Neural progenitor cell (in vitro differentiated cells): ENCODE data around the gene ANKS1B. TPM values are rescaled to one million over a fixed set of nuclear protein-coding genes. Genes with fewer than 3 reads are reported as not detected.

Experiments used
- DNase-seq: peaks from one replicate; pipeline ENCODE4 v3.0.0-alpha.2; 2016; ENCODE audit warnings: low spot score
- H2AFZ ChIP-seq: fragments of 200-600 bp; sonication (generic); replicated peaks from 2 replicates; pipeline ENCODE4 v1.6.1; 2016; ENCODE audit warnings: antibody characterized with exemption
- H3F3A ChIP-seq: fragments of 200-600 bp; sonication (generic); 2 replicates; pipeline ENCODE4 v1.6.1; 2016; ENCODE audit warnings: antibody characterized with exemption, low read depth
- H3K27ac ChIP-seq: fragments of 200-600 bp; sonication (generic); 2 replicates; pipeline ENCODE4 v1.5.1; 2016; ENCODE audit warnings: mild to moderate bottlenecking
- H3K27me3 ChIP-seq: fragments of 200-600 bp; sonication (generic); 2 replicates; pipeline ENCODE4 v1.6.1; 2016; ENCODE audit warnings: mild to moderate bottlenecking, moderate library complexity
- H3K36me3 ChIP-seq: fragments of 200-600 bp; sonication (generic); 2 replicates; pipeline ENCODE4 v1.5.1; 2016
- H3K4me1 ChIP-seq: fragments of 200-600 bp; sonication (generic); 2 replicates; pipeline ENCODE4 v1.6.1; 2016; ENCODE audit warnings: mixed run types
- H3K4me2 ChIP-seq: fragments of 200-600 bp; sonication (generic); 2 replicates; pipeline ENCODE4 v1.6.1; 2016
- H3K4me3 ChIP-seq: fragments of 200-600 bp; sonication (generic); 2 replicates; pipeline ENCODE4 v1.5.1; 2016
- H3K79me2 ChIP-seq: fragments of 200-600 bp; sonication (generic); 2 replicates; pipeline ENCODE4 v1.6.1; 2016; ENCODE audit warnings: low read depth
- H3K9ac ChIP-seq: fragments of 200-600 bp; sonication (generic); 2 replicates; pipeline ENCODE4 v1.6.1; 2016
- H3K9me3 ChIP-seq: fragments of 200-600 bp; sonication (generic); 2 replicates; pipeline ENCODE4 v1.5.1; 2016; ENCODE audit warnings: low read depth
- H4K20me1 ChIP-seq: fragments of 200-600 bp; sonication (generic); 2 replicates; pipeline ENCODE4 v1.6.1; 2016; ENCODE audit warnings: low read depth
- H3K27ac Mint-ChIP-seq: 3 replicates; pipeline ENCODE4 v1.8.0; 2021; ENCODE audit warnings: mixed read lengths
- H3K27me3 Mint-ChIP-seq: 2 replicates; pipeline ENCODE4 v1.8.0; 2022; ENCODE audit warnings: low read depth, mild to moderate bottlenecking, inconsistent platforms, moderate library complexity, mixed read lengths; ENCODE audit not compliant: insufficient read depth
- H3K36me3 Mint-ChIP-seq: 3 replicates; pipeline ENCODE4 v1.8.0; 2021; ENCODE audit warnings: mixed read lengths
- H3K4me1 Mint-ChIP-seq: 3 replicates; pipeline ENCODE4 v1.8.0; 2021; ENCODE audit warnings: mixed read lengths
- H3K4me3 Mint-ChIP-seq: 3 replicates; pipeline ENCODE4 v1.8.0; 2021; ENCODE audit warnings: mild to moderate bottlenecking, moderate library complexity, mixed read lengths
- H3K9me3 Mint-ChIP-seq: 3 replicates; pipeline ENCODE4 v1.8.0; 2020; ENCODE audit warnings: mixed read lengths
- EZH2 ChIP-seq: fragments of 200-600 bp; sonication (generic); IDR thresholded peaks from 2 replicates; pipeline ENCODE4 v1.6.1; 2017; ENCODE audit warnings: antibody characterized with exemption, mild to moderate bottlenecking, moderate library complexity
- EZH2phosphoT487 ChIP-seq: fragments of 200-600 bp; sonication (generic); IDR thresholded peaks from 2 replicates; pipeline ENCODE4 v1.6.1; 2017; ENCODE audit warnings: antibody characterized with exemption
- total RNA-seq: library from RNA; depleted of rRNA; stranded (reverse); fragments of >200 nt; gene quantifications from 2 replicates; pipeline ENCODE4 v1.2.3, GENCODE V29; 2015; ENCODE audit warnings: low replicate concordance
- TF ChIP-seq, protein P1 (sequence below): fragments of 200-600 bp; sonication (generic); IDR thresholded peaks from 2 replicates; pipeline ENCODE4 v1.5.1; 2017; ENCODE audit warnings: antibody characterized with exemption, mild to moderate bottlenecking

ANKS1B gene
- total RNA-seq, 1 donor from 2014 or later, result 7.9 TPM

GRCh38 chr12:98738539-98738938 lies 1246.2 kb downstream of the ANKS1B start:
- no peak overlapping the region for H3K4me3 ChIP-seq
- no peak overlapping the region for H3K9ac ChIP-seq
- H2AFZ ChIP-seq, result no peak overlapping the region
- no peaks in the 10 kb centered on the region for H3K36me3 ChIP-seq
- H3K9me3 Mint-ChIP-seq, result no peaks in the 10 kb centered on the region
- peaks cover 27% of the 10 kb centered on the region for H3K4me1 ChIP-seq
- H4K20me1 ChIP-seq, result peaks cover 2% of the 10 kb centered on the region
- peaks cover 6% of the 10 kb centered on the region for H3K36me3 Mint-ChIP-seq
- no peaks in the 10 kb centered on the region for H3K9me3 ChIP-seq
- TF ChIP-seq EZH2phosphoT487, result no peak
- H3K79me2 ChIP-seq, result no peaks in the 10 kb centered on the region
- peaks cover 26% of the 10 kb centered on the region for H3F3A ChIP-seq
- no peaks in the 10 kb centered on the region for H3K27me3 ChIP-seq
- H3K27me3 Mint-ChIP-seq, result peaks cover 7% of the 10 kb centered on the region
- no peak overlapping the region for H3K4me3 Mint-ChIP-seq
- no peak for DNase-seq
- no peak overlapping the region for H3K4me2 ChIP-seq
- no peak overlapping the region for H3K27ac ChIP-seq
- H3K4me1 Mint-ChIP-seq, result peaks cover 24% of the 10 kb centered on the region
- H3K27ac Mint-ChIP-seq, result no peak overlapping the region

GRCh38 chr12:98738002-98738401 lies 1246.7 kb downstream of the ANKS1B start:
- TF ChIP-seq, protein P1, sequence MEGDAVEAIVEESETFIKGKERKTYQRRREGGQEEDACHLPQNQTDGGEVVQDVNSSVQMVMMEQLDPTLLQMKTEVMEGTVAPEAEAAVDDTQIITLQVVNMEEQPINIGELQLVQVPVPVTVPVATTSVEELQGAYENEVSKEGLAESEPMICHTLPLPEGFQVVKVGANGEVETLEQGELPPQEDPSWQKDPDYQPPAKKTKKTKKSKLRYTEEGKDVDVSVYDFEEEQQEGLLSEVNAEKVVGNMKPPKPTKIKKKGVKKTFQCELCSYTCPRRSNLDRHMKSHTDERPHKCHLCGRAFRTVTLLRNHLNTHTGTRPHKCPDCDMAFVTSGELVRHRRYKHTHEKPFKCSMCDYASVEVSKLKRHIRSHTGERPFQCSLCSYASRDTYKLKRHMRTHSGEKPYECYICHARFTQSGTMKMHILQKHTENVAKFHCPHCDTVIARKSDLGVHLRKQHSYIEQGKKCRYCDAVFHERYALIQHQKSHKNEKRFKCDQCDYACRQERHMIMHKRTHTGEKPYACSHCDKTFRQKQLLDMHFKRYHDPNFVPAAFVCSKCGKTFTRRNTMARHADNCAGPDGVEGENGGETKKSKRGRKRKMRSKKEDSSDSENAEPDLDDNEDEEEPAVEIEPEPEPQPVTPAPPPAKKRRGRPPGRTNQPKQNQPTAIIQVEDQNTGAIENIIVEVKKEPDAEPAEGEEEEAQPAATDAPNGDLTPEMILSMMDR, result no peak
- TF ChIP-seq EZH2phosphoT487 (no peak), EZH2 (no peak)
- H3K27ac ChIP-seq, result no peak overlapping the region

DNA sequence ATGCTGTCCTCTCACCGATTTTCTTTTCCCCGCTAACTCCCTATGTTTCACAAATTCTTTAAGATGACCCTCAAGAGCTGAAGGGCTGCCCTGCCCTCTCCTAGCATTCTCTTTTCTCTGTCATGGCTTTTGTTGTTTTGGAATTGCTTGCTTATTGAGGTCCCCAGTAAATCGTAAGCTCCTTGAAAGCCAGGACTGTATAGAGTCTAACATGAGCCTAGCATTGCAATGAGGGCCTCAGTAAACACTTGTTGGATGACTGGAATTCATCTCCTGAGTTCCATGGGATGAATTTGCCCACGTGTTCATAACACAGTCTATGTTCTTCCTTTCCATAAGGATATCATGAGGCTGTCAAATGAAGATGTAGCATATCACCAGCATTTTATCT lies 1247.4 kb downstream of the ANKS1B start:
- Histone ChIP-seq H3K27ac (no peak overlapping the region), H3K9me3 (no peaks in the 10 kb centered on the region), H2AFZ (no peak overlapping the region), H3K4me2 (no peak overlapping the region), H3K36me3 (no peaks in the 10 kb centered on the region), H3K79me2 (no peaks in the 10 kb centered on the region), H3K9ac (no peak overlapping the region), H3K4me1 (peaks cover 27% of the 10 kb centered on the region), H3K4me3 (no peak overlapping the region), H3K27me3 (no peaks in the 10 kb centered on the region), H3F3A (peaks cover 21% of the 10 kb centered on the region), H4K20me1 (peaks cover 2% of the 10 kb centered on the region)
- Mint-ChIP-seq H3K36me3 (peaks cover 8% of the 10 kb centered on the region), H3K4me3 (no peak overlapping the region), H3K27ac (no peak overlapping the region), H3K4me1 (peaks cover 20% of the 10 kb centered on the region), H3K27me3 (peaks cover 7% of the 10 kb centered on the region), H3K9me3 (no peaks in the 10 kb centered on the region)
- no peak for DNase-seq
- TF ChIP-seq EZH2phosphoT487 (no peak), EZH2 (no peak)
- TF ChIP-seq, protein P1, result no peak

More at GRCh38 chr12:98738002-98738401, 1246.7 kb downstream of the ANKS1B start:
- Histone ChIP-seq H3K79me2 (no peaks in the 10 kb centered on the region), H3K9me3 (no peaks in the 10 kb centered on the region), H3F3A (peaks cover 26% of the 10 kb centered on the region), H3K9ac (no peak overlapping the region), H2AFZ (no peak overlapping the region), H3K27me3 (no peaks in the 10 kb centered on the region), H3K4me2 (no peak overlapping the region), H3K36me3 (no peaks in the 10 kb centered on the region), H4K20me1 (peaks cover 2% of the 10 kb centered on the region), H3K4me1 (peaks cover 27% of the 10 kb centered on the region), H3K4me3 (no peak overlapping the region)
- H3K9me3 Mint-ChIP-seq, result no peaks in the 10 kb centered on the region
- H3K36me3 Mint-ChIP-seq, result peaks cover 6% of the 10 kb centered on the region
- DNase-seq, result no peak
- no peak overlapping the region for H3K4me3 Mint-ChIP-seq
- H3K27ac Mint-ChIP-seq, result no peak overlapping the region
- peaks cover 24% of the 10 kb centered on the region for H3K4me1 Mint-ChIP-seq
- peaks cover 7% of the 10 kb centered on the region for H3K27me3 Mint-ChIP-seq

DNA sequence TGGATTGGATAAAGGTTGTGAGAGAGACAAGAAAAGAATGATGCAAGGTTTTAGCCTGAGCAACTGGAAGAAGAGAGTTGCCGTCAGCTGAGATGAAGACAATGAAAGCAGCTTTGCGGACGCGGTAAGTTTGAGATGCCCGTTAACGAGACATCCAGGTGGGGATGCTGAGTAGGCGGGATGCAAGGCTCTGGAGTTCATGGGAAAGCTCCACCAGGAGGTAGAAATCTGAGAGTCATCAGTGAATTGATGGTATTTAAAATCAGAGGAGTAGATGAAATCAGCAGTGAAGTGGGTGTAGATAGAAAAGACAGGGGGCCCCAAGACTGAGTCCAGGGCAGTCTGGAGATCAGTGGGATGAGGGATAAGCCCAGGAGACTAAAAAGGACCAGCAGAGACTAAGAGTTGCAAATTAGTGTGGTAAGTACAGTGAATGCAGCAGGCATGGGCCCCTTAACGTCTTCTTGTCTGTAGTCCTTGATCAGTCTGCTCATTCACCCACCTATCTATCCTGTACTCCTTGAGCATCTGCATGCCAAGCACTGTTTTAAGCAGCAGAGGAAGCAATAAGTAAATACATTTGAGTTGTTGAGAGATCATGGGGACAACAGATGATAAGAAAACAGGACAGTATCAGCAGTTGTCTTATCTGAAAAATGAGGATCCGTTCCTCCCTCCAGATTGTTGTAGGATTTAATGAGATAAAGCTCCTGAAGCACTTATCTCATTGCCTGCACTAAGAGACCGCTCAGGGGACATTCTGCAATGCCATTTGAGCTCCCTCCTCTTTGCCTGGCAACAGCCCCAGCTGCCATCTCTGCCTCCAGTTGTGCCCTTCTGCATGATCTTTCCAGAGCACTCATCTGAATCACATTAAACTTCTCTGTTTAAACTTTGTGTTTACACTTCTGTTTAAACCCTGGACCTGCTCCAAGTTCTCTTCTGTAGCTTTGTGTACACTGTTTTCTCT lies 1248.1 kb downstream of the ANKS1B start:
- no peaks in the 10 kb centered on the region for H3K27me3 ChIP-seq
- H3K4me3 ChIP-seq, result no peak overlapping the region
- H3K9me3 ChIP-seq, result no peaks in the 10 kb centered on the region
- H3K79me2 ChIP-seq, result no peaks in the 10 kb centered on the region
- no peak overlapping the region for H3K27ac Mint-ChIP-seq
- H3K4me1 ChIP-seq, result peaks cover 21% of the 10 kb centered on the region
- H3K4me2 ChIP-seq, result no peak overlapping the region
- H3K9me3 Mint-ChIP-seq, result no peaks in the 10 kb centered on the region
- peaks cover 13% of the 10 kb centered on the region for H3K4me1 Mint-ChIP-seq
- H3K27ac ChIP-seq, result no peak overlapping the region
- peaks cover 14% of the 10 kb centered on the region for H3F3A ChIP-seq
- peaks cover 6% of the 10 kb centered on the region for H3K27me3 Mint-ChIP-seq
- TF ChIP-seq EZH2 (no peak), EZH2phosphoT487 (no peak)
- TF ChIP-seq, protein P1, result peak; percentile 22
- peak; percentile 50 for DNase-seq
- no peaks in the 10 kb centered on the region for H3K36me3 ChIP-seq
- peaks cover 2% of the 10 kb centered on the region for H4K20me1 ChIP-seq
- peaks cover 8% of the 10 kb centered on the region for H3K36me3 Mint-ChIP-seq
- no peak overlapping the region for H2AFZ ChIP-seq
- no peak overlapping the region for H3K4me3 Mint-ChIP-seq
- H3K9ac ChIP-seq, result no peak overlapping the region
